ENCODE measurements around the gene COL4A2. TPM values are rescaled to one million over a fixed set of nuclear protein-coding genes. Genes with fewer than 3 reads are reported as not detected.

COL4A2 gene
- total RNA-seq, 1 experiment from 2014 or later: 1.6 TPM

DNA sequence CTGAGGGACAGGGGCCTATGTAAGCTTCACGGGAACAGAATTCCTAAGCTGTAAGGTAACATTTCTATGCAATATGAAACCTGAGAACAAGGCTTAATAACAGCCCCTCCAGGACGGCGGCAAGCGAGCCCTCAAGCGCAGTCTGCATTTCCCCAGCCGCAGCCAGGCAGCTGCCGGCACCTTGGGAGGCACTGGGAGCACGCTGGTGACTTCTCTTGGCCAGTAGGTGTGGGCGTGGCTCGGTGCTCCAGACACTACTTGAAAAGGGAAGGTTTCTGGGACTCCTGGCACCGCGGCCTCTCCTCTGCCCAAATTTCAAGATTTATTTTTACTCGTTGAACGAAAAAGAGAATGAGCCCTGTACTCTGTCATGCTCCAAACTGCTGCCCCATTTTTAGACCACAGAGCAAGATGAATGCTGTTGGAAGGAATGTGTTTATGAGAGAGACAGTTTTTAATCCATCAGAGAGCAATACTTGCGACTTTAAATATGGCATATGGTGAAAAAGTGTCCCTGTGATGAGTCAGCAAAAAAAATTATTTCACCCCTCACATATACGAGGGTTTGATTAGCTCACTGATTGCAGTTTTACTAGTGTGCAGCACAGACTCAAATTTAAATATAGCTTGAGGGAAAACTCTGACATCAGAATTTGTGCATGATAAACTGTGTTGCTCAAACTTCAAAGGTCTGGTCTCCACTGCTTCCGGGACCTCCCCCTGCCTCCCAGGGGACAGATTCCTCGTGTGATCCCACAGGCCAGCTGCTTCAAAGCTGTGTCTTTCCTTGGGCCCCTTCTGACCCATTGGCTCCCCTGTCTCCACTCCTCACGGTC is 81.2 kb downstream of the COL4A2 start (continued):
- TF ChIP-seq, protein P1, sequence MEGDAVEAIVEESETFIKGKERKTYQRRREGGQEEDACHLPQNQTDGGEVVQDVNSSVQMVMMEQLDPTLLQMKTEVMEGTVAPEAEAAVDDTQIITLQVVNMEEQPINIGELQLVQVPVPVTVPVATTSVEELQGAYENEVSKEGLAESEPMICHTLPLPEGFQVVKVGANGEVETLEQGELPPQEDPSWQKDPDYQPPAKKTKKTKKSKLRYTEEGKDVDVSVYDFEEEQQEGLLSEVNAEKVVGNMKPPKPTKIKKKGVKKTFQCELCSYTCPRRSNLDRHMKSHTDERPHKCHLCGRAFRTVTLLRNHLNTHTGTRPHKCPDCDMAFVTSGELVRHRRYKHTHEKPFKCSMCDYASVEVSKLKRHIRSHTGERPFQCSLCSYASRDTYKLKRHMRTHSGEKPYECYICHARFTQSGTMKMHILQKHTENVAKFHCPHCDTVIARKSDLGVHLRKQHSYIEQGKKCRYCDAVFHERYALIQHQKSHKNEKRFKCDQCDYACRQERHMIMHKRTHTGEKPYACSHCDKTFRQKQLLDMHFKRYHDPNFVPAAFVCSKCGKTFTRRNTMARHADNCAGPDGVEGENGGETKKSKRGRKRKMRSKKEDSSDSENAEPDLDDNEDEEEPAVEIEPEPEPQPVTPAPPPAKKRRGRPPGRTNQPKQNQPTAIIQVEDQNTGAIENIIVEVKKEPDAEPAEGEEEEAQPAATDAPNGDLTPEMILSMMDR (IDR thresholded peaks at IDR 0.05 in 2 of 3, conservative IDR thresholded peaks at IDR 0.05 in 1 of 3; ENCODE audit: borderline replicate concordance in 1 of 3, insufficient read depth in 1 of 3, low read depth in 2 of 3, low read length in 2 of 3): no peak
- TF ChIP-seq FOSL1 (IDR thresholded peaks at IDR 0.05; ENCODE audit: low read depth) (no peak), POLR2AphosphoS5 (IDR thresholded peaks at IDR 0.05; ENCODE audit: low read depth, low read length) (no peak), YY1 (IDR thresholded peaks at IDR 0.05; ENCODE audit: extremely low read depth, insufficient replicate concordance, low read depth, low read length) (no peak)

DNA sequence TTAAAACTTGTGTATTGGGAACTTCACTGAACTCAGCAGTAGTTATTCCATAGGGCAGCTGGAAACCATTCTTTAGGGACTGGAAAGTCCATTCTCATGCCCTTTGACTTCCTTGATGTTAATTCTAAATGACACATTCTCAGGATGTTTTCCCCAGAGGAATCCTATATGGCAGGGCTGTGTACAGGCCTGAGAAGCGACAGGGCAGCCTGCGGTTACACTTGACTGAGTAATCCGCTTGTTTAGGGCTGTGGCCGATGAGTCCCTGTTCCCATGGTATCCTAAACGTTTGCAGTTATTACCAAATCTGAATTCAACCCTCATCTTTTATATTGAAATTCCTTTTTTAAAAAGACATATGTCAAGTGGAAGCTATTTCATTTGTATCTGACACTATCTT is 83.5 kb downstream of the COL4A2 start:
- ATAC-seq: no peak
- Histone ChIP-seq H3K9ac (ENCODE audit: low read length) (no peak overlapping the region), H4K20me1 (ENCODE audit: insufficient read depth) (no peaks in the 10 kb centered on the region), H3K36me3 (ENCODE audit: control insufficient read depth in 1 of 2, insufficient read depth in 2 of 2, low read length in 2 of 2) (no peaks in the 10 kb centered on the region), H3K4me1 (ENCODE audit: control insufficient read depth in 1 of 2, insufficient read depth in 2 of 2, low read length in 2 of 2) (no peaks in the 10 kb centered on the region), H3K9me3 (ENCODE audit: control insufficient read depth in 1 of 2, insufficient read depth in 1 of 2, low read depth in 1 of 2, low read length in 2 of 2) (no peaks in the 10 kb centered on the region), H3K4me3 (replicated peaks in 1 of 2; ENCODE audit: low read depth in 1 of 2, low read length in 2 of 2) (no peak overlapping the region), H3K4me2 (ENCODE audit: low read length) (no peak overlapping the region), H3K9me2 (ENCODE audit: insufficient read depth) (no peaks in the 10 kb centered on the region), H3K27ac (ENCODE audit: low read depth, low read length) (no peak overlapping the region), H2AFZ (ENCODE audit: low read depth, low read length, poor library complexity, severe bottlenecking) (no peak overlapping the region), H3K27me3 (ENCODE audit: insufficient read depth, low read length) (no peaks in the 10 kb centered on the region), H3K79me2 (ENCODE audit: insufficient read depth, low read length) (no peaks in the 10 kb centered on the region)
- ChIA-PET POLR2A (no interaction called here), CTCF (no interaction called here), RAD21 (ENCODE audit: low non-redundant PET in 1 of 2, low total read pairs in 2 of 2, uncharacterized antibody in 2 of 2, unreplicated experiment in 2 of 2) (no interaction called here)
- DNase-seq (ENCODE audit: low read depth, low spot score): no peak
- no TSS peak for BruUV-seq (replicated peaks)
- intact Hi-C loops (cut with micrococcal nuclease): no loop called here
- TF ChIP-seq, protein P2, sequence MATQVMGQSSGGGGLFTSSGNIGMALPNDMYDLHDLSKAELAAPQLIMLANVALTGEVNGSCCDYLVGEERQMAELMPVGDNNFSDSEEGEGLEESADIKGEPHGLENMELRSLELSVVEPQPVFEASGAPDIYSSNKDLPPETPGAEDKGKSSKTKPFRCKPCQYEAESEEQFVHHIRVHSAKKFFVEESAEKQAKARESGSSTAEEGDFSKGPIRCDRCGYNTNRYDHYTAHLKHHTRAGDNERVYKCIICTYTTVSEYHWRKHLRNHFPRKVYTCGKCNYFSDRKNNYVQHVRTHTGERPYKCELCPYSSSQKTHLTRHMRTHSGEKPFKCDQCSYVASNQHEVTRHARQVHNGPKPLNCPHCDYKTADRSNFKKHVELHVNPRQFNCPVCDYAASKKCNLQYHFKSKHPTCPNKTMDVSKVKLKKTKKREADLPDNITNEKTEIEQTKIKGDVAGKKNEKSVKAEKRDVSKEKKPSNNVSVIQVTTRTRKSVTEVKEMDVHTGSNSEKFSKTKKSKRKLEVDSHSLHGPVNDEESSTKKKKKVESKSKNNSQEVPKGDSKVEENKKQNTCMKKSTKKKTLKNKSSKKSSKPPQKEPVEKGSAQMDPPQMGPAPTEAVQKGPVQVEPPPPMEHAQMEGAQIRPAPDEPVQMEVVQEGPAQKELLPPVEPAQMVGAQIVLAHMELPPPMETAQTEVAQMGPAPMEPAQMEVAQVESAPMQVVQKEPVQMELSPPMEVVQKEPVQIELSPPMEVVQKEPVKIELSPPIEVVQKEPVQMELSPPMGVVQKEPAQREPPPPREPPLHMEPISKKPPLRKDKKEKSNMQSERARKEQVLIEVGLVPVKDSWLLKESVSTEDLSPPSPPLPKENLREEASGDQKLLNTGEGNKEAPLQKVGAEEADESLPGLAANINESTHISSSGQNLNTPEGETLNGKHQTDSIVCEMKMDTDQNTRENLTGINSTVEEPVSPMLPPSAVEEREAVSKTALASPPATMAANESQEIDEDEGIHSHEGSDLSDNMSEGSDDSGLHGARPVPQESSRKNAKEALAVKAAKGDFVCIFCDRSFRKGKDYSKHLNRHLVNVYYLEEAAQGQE (IDR thresholded peaks at IDR 0.05; ENCODE audit: low read depth): no peak
- TF ChIP-seq, protein P3, sequence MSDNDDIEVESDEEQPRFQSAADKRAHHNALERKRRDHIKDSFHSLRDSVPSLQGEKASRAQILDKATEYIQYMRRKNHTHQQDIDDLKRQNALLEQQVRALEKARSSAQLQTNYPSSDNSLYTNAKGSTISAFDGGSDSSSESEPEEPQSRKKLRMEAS (IDR thresholded peaks at IDR 0.05): no peak
- TF ChIP-seq ZFX (IDR thresholded peaks at IDR 0.05) (no peak), SP1 (IDR thresholded peaks at IDR 0.05; ENCODE audit: low read depth) (no peak), FOSL1 (IDR thresholded peaks at IDR 0.05; ENCODE audit: low read depth) (no peak), ZNF274 (IDR thresholded peaks at IDR 0.05; ENCODE audit: low read depth, low read length) (no peak), ELF1 (IDR thresholded peaks at IDR 0.05; ENCODE audit: borderline replicate concordance, low read depth) (no peak), EGR1 (IDR thresholded peaks at IDR 0.05; ENCODE audit: low read depth) (no peak)
- TF ChIP-seq, protein P1 (IDR thresholded peaks at IDR 0.05 in 2 of 3, conservative IDR thresholded peaks at IDR 0.05 in 1 of 3; ENCODE audit: borderline replicate concordance in 1 of 3, insufficient read depth in 1 of 3, low read depth in 2 of 3, low read length in 2 of 3): no peak
- TF ChIP-seq, protein P4, sequence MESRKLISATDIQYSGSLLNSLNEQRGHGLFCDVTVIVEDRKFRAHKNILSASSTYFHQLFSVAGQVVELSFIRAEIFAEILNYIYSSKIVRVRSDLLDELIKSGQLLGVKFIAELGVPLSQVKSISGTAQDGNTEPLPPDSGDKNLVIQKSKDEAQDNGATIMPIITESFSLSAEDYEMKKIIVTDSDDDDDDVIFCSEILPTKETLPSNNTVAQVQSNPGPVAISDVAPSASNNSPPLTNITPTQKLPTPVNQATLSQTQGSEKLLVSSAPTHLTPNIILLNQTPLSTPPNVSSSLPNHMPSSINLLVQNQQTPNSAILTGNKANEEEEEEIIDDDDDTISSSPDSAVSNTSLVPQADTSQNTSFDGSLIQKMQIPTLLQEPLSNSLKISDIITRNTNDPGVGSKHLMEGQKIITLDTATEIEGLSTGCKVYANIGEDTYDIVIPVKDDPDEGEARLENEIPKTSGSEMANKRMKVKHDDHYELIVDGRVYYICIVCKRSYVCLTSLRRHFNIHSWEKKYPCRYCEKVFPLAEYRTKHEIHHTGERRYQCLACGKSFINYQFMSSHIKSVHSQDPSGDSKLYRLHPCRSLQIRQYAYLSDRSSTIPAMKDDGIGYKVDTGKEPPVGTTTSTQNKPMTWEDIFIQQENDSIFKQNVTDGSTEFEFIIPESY (IDR thresholded peaks at IDR 0.05; ENCODE audit: extremely low read depth, insufficient replicate concordance, low read length): no peak
